ENCODE measurements around the gene KLF5. TPM values are rescaled to one million over a fixed set of nuclear protein-coding genes. Genes with fewer than 3 reads are reported as not detected.

The KLF5 gene
- polyA plus RNA-seq, 1 of the 3 experiments (the other 2 are of a cell fraction), result 2.7 TPM

DNA sequence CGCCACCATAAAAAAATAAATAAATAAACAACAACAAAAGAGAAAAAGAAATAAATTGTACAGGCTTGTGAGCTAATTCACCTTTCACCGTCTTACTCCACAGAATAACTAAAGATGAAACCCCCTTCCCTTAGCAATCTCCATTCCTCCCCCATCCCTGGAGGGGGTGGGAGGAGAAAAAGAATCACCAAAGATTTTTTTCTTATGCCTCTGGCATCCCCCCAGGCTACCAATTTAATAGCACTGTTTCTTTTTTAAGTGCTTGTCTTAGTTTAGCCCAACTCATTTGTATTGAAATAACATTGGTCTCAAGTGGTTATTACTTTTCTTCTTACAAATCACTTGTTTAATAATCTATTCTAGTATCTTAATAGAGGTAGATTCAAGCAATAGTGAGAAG is 23.9 kb upstream of the KLF5 start:
- H3K4me2 ChIP-seq, result no peak overlapping the region
- no peaks in the 10 kb centered on the region for H3K9me3 ChIP-seq
- H3K4me3 ChIP-seq (ENCODE audit: low read depth in 2 of 2, low read length in 1 of 2), result no peak overlapping the region
- no peaks in the 10 kb centered on the region for H3K27me3 ChIP-seq (ENCODE audit: insufficient read depth)
- 91% methylated on average over 2 of the region's 2 CpGs for WGBS (ENCODE audit: low lambda C conversion rate)
- H3K4me1 ChIP-seq (ENCODE audit: control insufficient read depth in 1 of 2, insufficient read depth in 2 of 2, low read depth in 1 of 2, low read length in 1 of 2), result no peaks in the 10 kb centered on the region
- ChIA-PET POLR2A (no interaction called here), CTCF (no interaction called here)
- H4K20me1 ChIP-seq (ENCODE audit: insufficient read depth), result no peaks in the 10 kb centered on the region
- no peak overlapping the region for H3K9ac ChIP-seq
- peaks cover 4% of the 10 kb centered on the region for H3F3A ChIP-seq (replicated peaks; ENCODE audit: insufficient read depth)
- no peaks in the 10 kb centered on the region for H3K36me3 ChIP-seq (replicated peaks in 1 of 2; ENCODE audit: control insufficient read depth in 1 of 2, insufficient read depth in 2 of 2, low read length in 1 of 2)
- H3K79me2 ChIP-seq (ENCODE audit: insufficient read depth), result no peaks in the 10 kb centered on the region
- no peaks in the 10 kb centered on the region for H3K9me2 ChIP-seq
- H2AFZ ChIP-seq (ENCODE audit: low read depth), result no peak overlapping the region
- H3K27ac ChIP-seq (ENCODE audit: low read depth in 2 of 2, low read length in 1 of 2), result no peak overlapping the region
- no peak for DNase-seq
- TF ChIP-seq, protein P1, sequence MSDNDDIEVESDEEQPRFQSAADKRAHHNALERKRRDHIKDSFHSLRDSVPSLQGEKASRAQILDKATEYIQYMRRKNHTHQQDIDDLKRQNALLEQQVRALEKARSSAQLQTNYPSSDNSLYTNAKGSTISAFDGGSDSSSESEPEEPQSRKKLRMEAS (IDR thresholded peaks at IDR 0.05; ENCODE audit: low read depth), result no peak
- TF ChIP-seq TAF1 (IDR thresholded peaks at IDR 0.05; ENCODE audit: borderline replicate concordance, low read depth, low read length) (no peak), EZH2phosphoT487 (IDR thresholded peaks at IDR 0.05; ENCODE audit: borderline replicate concordance, low read depth) (no peak), MXI1 (IDR thresholded peaks at IDR 0.05; ENCODE audit: low read depth, low read length) (no peak), FOXM1 (IDR thresholded peaks at IDR 0.05; ENCODE audit: low read depth) (no peak), GABPA (IDR thresholded peaks at IDR 0.05; ENCODE audit: low read depth) (no peak), TEAD4 (IDR thresholded peaks at IDR 0.05; ENCODE audit: borderline replicate concordance, insufficient read depth) (no peak), FOSL2 (IDR thresholded peaks at IDR 0.05; ENCODE audit: borderline replicate concordance, low read depth) (no peak), SIN3A (IDR thresholded peaks at IDR 0.05; ENCODE audit: borderline replicate concordance, low read depth, low read length) (no peak), TCF12 (IDR thresholded peaks at IDR 0.05) (no peak), FOXJ3 (CRISPR knock-in tag; IDR thresholded peaks at IDR 0.05) (no peak), RXRA (IDR thresholded peaks at IDR 0.05; ENCODE audit: borderline replicate concordance, low read depth) (no peak), EP300 (IDR thresholded peaks at IDR 0.05; ENCODE audit: borderline replicate concordance in 1 of 2, low read depth in 1 of 2, low read length in 1 of 2) (no peak), JUND (IDR thresholded peaks at IDR 0.05) (no peak)
- TF ChIP-seq, protein P2, sequence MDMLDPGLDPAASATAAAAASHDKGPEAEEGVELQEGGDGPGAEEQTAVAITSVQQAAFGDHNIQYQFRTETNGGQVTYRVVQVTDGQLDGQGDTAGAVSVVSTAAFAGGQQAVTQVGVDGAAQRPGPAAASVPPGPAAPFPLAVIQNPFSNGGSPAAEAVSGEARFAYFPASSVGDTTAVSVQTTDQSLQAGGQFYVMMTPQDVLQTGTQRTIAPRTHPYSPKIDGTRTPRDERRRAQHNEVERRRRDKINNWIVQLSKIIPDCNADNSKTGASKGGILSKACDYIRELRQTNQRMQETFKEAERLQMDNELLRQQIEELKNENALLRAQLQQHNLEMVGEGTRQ (IDR thresholded peaks at IDR 0.05; ENCODE audit: borderline replicate concordance, low read depth, low read length), result no peak
- TF ChIP-seq, protein P3, sequence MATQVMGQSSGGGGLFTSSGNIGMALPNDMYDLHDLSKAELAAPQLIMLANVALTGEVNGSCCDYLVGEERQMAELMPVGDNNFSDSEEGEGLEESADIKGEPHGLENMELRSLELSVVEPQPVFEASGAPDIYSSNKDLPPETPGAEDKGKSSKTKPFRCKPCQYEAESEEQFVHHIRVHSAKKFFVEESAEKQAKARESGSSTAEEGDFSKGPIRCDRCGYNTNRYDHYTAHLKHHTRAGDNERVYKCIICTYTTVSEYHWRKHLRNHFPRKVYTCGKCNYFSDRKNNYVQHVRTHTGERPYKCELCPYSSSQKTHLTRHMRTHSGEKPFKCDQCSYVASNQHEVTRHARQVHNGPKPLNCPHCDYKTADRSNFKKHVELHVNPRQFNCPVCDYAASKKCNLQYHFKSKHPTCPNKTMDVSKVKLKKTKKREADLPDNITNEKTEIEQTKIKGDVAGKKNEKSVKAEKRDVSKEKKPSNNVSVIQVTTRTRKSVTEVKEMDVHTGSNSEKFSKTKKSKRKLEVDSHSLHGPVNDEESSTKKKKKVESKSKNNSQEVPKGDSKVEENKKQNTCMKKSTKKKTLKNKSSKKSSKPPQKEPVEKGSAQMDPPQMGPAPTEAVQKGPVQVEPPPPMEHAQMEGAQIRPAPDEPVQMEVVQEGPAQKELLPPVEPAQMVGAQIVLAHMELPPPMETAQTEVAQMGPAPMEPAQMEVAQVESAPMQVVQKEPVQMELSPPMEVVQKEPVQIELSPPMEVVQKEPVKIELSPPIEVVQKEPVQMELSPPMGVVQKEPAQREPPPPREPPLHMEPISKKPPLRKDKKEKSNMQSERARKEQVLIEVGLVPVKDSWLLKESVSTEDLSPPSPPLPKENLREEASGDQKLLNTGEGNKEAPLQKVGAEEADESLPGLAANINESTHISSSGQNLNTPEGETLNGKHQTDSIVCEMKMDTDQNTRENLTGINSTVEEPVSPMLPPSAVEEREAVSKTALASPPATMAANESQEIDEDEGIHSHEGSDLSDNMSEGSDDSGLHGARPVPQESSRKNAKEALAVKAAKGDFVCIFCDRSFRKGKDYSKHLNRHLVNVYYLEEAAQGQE (IDR thresholded peaks at IDR 0.05; ENCODE audit: low read depth, low read length), result no peak
- TF ChIP-seq, protein P4, sequence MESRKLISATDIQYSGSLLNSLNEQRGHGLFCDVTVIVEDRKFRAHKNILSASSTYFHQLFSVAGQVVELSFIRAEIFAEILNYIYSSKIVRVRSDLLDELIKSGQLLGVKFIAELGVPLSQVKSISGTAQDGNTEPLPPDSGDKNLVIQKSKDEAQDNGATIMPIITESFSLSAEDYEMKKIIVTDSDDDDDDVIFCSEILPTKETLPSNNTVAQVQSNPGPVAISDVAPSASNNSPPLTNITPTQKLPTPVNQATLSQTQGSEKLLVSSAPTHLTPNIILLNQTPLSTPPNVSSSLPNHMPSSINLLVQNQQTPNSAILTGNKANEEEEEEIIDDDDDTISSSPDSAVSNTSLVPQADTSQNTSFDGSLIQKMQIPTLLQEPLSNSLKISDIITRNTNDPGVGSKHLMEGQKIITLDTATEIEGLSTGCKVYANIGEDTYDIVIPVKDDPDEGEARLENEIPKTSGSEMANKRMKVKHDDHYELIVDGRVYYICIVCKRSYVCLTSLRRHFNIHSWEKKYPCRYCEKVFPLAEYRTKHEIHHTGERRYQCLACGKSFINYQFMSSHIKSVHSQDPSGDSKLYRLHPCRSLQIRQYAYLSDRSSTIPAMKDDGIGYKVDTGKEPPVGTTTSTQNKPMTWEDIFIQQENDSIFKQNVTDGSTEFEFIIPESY (IDR thresholded peaks at IDR 0.05; ENCODE audit: borderline replicate concordance, low read depth), result no peak
- TF ChIP-seq, protein P5, sequence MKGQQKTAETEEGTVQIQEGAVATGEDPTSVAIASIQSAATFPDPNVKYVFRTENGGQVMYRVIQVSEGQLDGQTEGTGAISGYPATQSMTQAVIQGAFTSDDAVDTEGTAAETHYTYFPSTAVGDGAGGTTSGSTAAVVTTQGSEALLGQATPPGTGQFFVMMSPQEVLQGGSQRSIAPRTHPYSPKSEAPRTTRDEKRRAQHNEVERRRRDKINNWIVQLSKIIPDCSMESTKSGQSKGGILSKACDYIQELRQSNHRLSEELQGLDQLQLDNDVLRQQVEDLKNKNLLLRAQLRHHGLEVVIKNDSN (IDR thresholded peaks at IDR 0.05; ENCODE audit: borderline replicate concordance, low read depth), result no peak
